Pons (tissue), 1 donor: Measurements from ENCODE around the gene ADPRS.

Experiments
- DNase-seq: peaks from one replicate; pipeline ENCODE4 v3.0.0-alpha.2; 2016; ENCODE audit warnings: low spot score

ADPRS gene

GRCh38 chr1:36087233-36088123, 1.2 kb upstream of the ADPRS start:
- no peak for DNase-seq

- no peak for DNase-seq
These were observed 471 bp upstream of the ADPRS start for GRCh38 chr1:36088265-36088576.

GRCh38 chr1:36089393-36090121, 865 bp downstream of the ADPRS start:
- DNase-seq: no peak

GRCh38 chr1:36091141-36091540, 2.4 kb downstream of the ADPRS start:
- DNase-seq: no peak

- no peak for DNase-seq
These were observed 3.0 kb downstream of the ADPRS start for GRCh38 chr1:36091698-36092097.

GRCh38 chr1:36092166-36092797, 3.6 kb downstream of the ADPRS start:
- DNase-seq: no peak

- DNase-seq: no peak
These were observed 4.1 kb downstream of the ADPRS start for GRCh38 chr1:36092798-36093185.

GRCh38 chr1:36093226-36093625, 4.5 kb downstream of the ADPRS start:
- no peak for DNase-seq

GRCh38 chr1:36093929-36094328, 5.2 kb downstream of the ADPRS start:
- DNase-seq: peak; percentile 99

GRCh38 chr1:36094621-36095061, 5.9 kb downstream of the ADPRS start:
- DNase-seq: no peak

GRCh38 chr1:36095760-36096405, 7.2 kb downstream of the ADPRS start:
- peak; percentile 62 for DNase-seq

GRCh38 chr1:36096500-36097432, 8.1 kb downstream of the ADPRS start:
- no peak for DNase-seq

- no peak for DNase-seq
These were observed 9.2 kb downstream of the ADPRS start for GRCh38 chr1:36097693-36098585.

GRCh38 chr1:36098650-36099365, 10.1 kb downstream of the ADPRS start:
- DNase-seq: no peak

GRCh38 chr1:36099681-36100341, 11.1 kb downstream of the ADPRS start:
- peak; percentile 60 for DNase-seq

- DNase-seq: no peak
These were observed 11.7 kb downstream of the ADPRS start for GRCh38 chr1:36100376-36100775.

GRCh38 chr1:36101546-36101945, 12.9 kb downstream of the ADPRS start:
- DNase-seq: no peak

- DNase-seq: no peak
These were observed 17.6 kb downstream of the ADPRS start for GRCh38 chr1:36106269-36106668.

GRCh38 chr1:36107394-36107793, 18.7 kb downstream of the ADPRS start:
- no peak for DNase-seq
